ENCODE measurements around the gene IREB2.

DNA sequence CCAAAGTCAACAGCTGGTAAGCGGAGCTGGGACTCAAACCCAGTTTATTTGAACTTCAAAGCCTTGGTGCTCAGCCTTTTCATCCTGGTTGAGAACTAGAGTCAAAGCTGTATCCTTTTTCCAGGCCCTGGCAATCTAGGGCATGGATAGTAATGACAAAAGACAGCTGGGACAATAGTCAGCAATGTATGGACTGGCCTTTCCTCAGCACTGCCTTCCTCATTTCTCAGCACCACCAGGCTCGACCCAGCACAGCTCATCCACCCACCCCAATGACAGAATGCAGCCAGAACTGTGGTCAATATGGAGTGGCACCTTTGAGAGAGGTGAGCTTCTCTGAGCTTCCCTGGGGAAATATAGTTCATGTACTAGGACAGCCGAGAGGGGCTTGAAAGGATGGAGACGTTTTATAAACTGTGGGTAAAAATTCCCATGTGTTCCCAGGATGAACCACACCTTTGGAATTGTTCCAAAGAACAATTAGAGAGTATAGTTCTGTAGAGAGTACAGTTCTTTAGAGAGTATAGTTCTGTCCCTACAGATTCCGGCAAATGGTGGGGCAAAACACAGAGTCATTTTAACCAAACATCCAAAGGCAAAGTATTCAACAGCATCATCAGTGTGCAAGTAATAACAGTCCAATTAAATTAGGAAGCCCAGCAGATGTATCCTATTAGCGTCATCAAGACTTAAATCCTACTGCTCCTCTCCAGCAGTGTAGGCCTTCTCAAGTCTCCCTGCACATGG, 30.2 kb upstream of the IREB2 start:
- TF ChIP-seq, protein P1, sequence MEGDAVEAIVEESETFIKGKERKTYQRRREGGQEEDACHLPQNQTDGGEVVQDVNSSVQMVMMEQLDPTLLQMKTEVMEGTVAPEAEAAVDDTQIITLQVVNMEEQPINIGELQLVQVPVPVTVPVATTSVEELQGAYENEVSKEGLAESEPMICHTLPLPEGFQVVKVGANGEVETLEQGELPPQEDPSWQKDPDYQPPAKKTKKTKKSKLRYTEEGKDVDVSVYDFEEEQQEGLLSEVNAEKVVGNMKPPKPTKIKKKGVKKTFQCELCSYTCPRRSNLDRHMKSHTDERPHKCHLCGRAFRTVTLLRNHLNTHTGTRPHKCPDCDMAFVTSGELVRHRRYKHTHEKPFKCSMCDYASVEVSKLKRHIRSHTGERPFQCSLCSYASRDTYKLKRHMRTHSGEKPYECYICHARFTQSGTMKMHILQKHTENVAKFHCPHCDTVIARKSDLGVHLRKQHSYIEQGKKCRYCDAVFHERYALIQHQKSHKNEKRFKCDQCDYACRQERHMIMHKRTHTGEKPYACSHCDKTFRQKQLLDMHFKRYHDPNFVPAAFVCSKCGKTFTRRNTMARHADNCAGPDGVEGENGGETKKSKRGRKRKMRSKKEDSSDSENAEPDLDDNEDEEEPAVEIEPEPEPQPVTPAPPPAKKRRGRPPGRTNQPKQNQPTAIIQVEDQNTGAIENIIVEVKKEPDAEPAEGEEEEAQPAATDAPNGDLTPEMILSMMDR (IDR thresholded peaks at IDR 0.05; ENCODE audit: low read depth, low read length) = no peak
- TF ChIP-seq EZH2phosphoT487 (IDR thresholded peaks at IDR 0.05; ENCODE audit: low read depth) = no peak
